Activated T-cell treated with anti-CD3 and anti-CD28 coated beads for 4 hours (primary cell): ENCODE results near the gene INSIG2.

Experiments used
- DNase-seq: peaks from one replicate; pipeline ENCODE4 v3.0.0-alpha.2; 2020

Gene INSIG2

DNA sequence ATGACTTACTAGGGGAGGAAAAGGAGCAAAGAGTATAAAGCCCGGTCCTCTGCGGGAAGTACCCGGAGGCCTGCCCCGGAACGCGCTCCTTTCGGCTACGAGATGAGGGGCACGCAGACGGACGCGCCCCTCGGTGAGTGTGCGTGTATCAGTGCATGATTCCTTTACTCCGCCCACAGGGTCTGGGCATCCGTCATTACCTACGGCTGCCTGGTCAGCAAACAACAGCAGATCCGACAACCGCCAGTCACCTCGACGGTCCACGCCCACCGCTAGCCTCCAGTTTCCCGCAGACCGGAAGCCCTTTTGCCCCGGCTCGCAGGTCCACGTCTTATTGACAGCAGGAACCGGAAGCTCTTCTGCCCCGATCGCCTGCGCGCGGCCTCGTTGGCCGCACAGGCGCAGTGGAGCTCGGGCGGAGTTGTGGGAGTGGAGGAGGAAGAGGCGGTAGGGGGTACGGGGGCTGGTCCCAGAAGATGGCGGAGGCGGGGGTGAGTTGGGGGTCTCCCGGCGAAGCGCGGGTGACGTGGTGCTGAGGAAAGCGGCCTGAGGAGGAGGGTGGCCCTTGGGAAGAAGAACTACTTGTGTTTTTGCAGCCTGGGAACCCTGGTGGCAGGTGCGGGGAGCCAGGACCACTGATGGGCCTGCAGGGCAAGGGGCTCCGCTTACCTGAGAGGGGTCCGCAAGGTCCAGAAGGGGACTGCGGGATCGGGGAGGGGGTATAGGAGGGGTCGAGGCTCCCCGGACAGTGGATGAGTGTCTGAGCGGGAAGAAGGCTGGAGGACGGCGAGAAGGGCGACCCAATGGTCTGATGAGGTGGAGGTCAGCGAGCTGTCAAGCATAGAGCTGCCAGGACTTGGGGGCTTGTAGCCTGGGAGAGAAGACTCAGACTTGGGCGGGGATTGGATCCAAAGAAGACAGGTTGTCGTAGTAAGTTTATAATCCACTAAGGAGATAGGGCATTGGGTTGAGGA is at the start of gene INSIG2:
Gene INSIG2, plus strand, starts transcription at position 421 of the 974 bp plus-strand sequence. CDS start 8,086 bp downstream, outside the sequence.
- peak; percentile 76 for DNase-seq

DNA sequence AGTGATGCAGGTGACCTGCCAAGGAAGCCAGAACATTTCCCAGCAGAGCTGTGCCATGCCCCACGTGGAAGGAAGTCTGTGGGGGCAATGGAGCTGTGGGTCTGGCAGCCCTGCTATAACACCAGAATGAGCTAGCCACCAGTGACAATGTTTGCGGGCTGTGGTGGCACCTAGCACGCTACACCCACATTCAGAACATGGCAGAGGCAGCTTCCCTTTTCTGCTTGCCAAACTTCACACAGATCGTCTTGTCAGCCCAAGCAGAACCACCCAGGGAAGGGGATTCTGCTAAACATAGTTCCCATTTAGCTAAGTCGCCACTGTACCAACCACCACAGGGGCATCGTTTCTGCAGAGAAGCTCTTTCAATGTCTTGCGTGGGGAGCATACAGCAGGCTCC is 47.4 kb upstream of the INSIG2 start:
- no peak for DNase-seq

DNA sequence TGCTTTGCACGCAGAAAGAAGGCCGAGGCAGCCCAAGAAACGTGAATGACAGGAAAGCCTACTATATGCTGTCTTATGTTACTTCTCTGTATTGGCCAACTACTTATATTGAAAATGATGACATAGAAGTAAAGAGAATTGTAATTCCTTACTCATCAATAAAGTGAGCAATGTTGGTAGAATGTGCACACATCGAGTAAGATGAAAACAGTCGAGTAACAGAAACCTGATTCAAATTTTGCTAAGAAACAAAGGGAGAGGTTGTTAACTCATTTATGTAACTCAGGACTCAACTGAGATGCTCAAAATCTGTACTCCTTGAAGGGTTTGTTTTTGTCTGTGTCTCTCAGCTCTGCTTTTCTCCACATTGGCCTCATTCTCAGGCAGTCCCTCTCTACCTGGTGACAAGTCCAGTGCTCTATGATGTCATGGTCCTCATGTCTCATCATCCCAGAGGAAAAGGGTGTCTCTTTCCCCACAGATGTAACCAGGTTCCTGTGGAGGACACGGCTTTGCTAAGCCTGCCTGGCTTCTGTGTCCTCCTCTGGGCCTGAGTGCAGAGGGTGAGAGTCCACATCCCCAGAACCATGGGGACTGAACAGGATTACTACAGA is 44.1 kb upstream of the INSIG2 start:
- no peak for DNase-seq

DNA sequence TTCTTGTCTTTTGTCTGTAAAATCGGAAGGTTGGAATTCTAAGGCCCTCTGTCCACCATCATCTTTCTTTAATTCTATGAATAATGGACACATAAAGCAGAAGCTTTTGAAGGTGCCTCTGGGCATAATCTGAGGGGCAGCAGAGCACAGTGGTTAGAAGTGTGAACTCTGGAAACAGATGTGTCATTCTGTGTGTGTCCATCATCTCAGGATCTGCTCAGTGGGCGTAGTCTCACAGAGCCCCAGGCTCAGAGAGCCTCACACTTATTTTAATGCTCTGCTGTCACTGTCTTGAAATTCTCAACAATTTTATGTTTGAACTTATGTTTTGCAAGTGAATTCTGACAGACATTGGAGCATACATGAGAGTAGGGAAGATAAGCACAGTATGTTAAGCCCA is 43.4 kb upstream of the INSIG2 start:
- no peak for DNase-seq

DNA sequence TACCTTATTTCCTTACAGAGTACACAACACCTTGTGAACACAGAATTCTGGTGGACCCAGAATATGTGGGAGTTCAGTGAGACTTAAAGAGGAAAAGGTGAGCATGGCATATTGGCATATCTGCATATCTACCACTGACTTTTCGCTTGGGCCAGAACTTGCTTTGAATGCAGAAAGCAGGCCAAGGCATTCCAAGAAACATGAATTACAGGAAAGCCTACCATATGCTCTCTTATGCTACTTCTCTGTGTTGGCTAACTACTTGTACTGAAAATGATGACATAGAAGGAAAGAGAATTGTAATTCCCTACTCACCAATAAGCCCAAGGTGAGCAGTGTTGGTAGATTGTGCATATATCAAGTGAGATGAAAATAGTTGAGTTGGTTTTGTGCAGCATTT is 43.0 kb upstream of the INSIG2 start:
- no peak for DNase-seq

DNA sequence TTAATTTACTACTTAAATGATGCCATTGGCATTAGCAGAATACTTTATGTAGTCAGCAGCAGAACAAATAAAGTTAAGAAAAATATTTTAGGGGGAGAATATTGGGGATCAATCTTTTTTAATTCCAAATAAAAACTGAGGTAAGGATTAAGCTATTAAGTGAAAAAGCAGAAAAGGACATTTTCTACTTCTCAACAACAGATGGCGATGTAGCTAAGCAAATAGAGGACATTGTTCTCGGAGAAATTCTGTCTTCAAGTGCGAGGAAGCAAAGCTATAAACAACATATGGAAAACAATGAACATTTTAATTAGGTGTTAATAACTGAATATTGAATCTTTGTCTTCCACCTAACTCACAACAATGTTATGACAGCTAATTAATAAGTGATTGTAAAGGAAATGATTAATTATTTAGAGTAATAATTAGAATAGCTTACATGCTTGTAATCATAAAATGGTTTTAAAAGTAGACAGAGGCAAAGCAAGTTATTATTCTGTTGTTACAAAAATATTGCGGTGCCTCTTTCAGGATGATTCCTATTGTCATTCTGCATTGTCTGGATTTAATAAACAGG is 41.5 kb upstream of the INSIG2 start:
- no peak for DNase-seq

DNA sequence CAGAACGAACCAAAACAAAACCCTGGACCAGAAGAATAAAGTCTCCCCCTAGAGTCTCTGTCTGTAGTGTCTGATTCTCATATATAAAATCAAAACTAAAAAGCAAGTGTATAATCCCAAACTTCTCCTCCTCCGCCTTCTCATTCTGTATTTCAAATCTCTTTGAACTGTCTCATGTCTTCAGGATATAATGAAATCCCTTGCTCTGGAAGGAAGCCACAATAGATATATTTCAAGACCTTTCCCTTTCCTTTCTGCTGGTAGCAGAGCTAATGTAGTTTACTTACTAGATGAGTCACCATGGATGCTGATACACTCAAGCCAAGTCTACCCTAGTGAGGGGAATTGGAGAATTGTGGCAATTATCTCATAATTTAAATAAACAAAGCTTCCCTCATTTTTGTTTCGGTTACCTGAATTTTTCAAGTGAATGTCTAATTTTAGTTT is 40.9 kb upstream of the INSIG2 start:
- no peak for DNase-seq

DNA sequence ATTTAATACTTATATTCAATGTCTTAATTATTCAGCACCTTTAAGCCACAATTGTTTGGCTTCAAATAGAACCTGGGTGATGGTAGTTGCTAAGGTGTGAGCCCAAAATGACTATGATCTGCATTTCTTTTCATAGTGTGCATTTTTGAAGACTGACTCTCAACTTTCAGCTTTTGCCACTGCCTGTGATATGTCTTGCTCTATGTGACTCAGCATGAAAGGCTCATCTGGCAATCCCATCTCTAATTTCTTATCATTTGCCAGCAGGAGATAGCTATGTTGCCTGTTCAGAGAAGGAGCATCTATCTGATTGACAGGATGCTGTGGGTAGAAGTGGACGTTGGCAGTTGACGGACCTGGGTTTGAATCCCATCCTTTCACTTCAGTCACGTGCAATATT is 39.9 kb upstream of the INSIG2 start:
- DNase-seq = no peak

DNA sequence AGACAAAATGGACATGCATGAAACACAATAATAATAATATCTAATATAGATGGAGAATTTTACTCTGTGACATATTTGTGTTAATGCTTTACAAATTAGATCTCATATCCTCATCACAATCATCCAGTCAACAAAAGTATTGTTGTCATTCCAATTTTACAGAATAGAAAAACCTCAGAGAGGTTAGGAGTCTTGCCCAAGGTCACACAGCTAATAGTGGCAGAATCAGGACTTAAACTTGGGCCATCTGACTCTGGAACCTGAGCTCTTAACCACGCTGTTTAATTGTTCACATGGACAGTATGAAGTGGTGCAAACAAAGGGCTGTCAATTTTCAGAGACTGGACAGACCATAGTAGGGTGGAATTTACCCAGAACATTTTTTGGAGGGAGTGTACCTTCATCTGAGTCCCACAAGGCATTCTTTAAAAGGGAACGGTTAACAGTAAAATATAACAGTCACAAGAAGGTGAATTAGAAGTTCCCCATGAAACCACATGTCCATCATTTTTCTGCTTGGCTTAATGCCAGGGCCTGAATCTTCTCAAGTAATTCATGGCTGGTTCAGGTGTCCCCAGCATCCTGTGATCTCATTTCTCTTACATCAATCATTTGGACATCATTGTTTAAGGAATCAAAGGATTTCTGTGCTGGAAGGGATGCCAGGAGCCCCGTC is 39.0 kb upstream of the INSIG2 start:
- DNase-seq = no peak

DNA sequence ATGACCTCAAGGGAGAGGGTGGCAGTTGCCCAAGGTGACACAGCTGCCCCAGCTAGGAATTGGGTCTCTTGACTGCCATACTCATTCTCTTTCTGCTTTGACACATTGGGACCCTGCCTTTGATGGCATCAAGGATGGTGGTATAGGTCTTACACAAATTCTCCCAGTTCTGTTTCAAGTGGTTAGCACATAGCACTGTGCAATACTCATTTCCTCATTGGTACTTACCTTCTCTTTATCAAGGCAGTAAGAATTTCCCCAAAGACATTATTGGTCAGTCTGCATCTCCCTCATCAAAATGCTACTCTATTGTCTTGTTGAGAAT is 38.5 kb upstream of the INSIG2 start:
- no peak for DNase-seq

DNA sequence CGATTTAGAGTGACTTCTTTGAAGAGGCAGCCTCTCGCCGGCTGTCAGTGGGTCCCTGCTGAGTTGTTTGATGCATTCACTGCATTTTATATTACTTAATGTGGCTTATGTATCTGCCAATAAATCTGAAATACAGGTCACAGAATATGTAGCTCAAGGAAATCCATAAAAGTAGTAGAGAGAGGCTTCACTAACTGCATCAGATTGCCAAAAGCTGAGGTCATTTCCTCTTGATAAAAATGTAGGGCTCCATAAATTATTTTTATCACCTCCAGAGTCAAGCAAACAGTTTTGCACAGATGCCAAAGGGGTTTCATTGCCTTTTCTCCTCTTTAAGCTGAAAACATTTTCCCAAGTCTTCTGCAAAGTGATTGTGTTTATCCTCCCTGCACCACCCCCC is 37.9 kb upstream of the INSIG2 start:
- no peak for DNase-seq

DNA sequence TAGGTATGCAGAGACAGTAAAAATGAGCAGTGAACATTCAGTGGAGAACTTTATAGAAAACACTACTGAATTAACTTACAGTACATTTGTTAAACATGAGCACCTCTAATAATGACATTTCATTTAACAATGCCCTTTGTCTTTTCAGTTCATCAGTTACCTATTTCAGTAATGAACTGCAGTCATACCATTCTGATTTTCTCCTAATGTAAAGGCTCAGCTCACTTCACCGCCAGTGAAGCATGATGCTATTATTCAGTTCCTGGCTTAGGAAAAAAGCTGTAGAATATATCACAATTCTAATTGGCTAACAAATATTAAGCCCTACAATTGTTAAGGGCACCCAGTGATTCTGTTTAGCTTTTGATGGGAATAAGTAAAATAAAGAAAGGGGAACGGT is 37.3 kb upstream of the INSIG2 start:
- no peak for DNase-seq

DNA sequence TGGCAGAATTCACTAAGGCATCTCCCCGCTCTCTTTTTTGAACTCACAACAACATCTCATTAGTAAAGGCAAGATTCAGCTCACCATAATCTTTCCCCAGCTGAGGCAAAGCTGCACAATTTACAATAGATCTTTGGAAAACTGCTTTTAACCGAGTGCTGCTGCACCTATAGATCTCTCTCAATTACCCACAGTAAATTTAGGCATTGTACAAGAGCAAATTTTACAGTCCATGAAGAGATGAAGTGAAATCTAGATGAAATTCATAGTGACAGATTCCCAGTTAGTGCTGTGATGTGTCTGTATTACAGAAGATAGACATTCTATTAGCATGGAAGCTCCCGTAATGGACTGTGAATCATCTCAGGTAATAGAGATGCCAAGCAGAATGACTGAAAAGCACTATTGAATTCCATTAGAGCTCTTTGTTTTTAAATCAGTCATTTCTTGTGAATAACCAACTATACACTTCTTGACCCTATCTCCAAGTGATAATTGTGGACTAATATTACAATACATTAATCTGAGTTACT is 36.4 kb upstream of the INSIG2 start:
- DNase-seq = no peak

DNA sequence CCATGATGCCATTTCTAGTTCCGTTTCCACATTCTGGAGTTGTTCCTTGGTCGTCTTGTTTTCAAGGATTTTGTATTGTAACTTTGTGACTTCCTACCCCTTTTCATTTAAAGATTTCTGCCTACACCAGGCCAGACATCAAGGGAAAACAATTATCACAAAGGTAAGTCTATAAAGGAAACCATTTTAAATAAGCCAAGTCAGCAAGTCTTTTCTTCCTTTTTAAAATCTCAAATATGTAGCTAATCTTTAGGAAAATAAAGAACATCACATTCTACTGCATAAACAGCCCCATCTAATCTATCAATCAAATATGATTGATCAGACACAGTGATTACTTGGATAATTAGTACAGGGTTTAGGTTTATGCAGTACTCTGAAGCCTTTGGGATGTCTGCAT is 35.8 kb upstream of the INSIG2 start:
- DNase-seq = no peak

DNA sequence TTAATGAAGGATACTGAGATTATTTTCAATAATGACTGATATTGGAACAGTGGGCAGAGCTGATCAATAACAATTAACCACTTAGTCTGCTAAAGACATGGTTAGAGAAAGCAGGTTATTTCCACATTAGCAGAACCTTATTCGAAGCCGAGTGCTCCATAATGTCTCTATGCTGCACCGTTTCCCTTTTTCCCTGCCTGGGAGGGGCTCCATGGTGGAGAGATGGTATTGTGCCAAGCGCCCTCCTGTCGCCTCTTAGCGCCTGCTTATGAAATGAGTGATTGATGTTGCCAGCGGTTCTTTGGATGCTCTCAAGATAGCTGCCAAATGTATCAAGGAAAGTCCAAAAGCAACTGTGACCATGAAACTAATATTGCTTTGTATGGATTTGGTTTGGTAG is 34.6 kb upstream of the INSIG2 start:
- DNase-seq = no peak

DNA sequence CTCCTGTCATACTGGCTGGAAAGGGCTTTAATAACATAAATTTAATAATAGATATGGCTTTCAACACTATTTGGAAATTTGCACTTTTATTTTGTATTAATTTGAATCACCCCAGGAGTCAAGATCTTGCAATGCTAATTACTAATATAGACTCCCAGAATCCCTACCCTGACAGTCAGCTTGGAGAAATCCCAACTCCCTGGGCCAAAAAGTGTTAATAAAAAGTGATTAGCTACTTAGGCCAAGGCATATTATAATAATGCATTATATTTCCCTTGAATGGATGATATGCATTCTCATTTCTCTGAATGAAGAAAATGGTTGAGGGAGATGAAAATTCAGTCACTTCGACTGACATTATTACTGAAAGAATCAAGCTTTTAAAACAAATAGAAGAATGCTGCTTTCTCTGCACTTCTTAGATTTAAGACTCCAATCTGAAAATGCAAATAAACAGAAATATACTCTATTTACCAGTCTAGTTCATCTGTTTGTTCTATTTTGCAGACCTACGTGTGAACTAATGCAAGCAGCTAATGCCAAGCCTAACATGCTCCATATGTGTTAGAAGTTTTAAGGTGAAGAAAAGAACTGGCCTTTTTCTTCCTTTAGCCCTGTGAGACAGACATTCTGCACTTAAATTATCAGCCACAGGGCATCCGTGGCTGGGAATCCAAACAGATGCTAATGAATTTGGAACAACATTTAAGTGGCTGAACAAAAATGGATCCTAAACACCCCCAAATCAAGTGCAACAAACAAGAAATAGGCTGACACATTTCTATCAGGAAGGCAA is 33.9 kb upstream of the INSIG2 start:
- DNase-seq = no peak

DNA sequence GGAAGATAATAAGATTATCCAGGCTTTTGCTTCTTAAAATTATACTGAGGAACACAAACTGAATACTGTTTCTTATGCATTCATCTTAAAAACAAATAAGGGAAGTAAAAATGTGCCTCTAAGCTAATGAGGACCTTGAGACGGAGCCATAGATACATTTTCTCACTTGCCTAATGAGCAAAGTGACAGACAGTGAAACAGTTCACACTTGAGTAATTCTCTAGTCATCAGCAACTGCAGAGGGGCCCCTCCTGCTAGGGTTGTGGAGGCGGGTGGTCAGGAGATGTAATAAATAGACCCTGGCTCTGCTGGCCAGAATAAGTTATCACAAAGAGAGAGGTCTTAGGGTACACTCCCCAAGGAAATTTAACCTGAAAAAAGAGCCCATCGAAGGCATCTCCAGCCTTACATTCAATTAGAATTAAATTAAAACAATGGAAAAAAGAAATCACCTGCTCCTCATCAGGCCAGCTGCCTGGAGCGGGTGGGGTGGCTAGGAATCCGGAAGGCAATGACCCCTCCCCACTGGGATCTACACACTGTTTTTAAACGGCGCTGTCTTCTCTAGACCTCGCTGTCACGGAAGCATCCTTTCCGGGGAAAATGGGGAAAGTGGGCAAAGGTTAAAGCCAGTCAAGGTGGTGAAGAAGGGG is 32.6 kb upstream of the INSIG2 start:
- DNase-seq = no peak

DNA sequence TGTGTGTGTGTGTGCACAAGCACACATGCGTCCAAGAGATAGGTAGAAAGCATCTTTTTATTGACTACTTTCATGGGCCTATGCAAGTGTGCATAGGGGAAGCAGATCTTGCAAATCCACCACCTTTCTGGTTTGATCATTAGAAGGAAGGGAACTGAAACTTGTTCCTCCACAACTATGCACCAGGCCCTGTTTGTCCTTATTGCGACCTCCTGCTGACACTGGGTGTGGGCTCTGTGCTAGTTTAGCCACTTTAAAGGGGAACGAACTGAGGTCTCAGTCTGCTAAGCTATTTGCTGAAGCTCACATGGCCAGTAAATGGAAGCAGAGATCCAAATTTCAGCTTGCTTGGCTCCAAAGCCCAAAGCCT is 32.1 kb upstream of the INSIG2 start:
- DNase-seq = no peak

DNA sequence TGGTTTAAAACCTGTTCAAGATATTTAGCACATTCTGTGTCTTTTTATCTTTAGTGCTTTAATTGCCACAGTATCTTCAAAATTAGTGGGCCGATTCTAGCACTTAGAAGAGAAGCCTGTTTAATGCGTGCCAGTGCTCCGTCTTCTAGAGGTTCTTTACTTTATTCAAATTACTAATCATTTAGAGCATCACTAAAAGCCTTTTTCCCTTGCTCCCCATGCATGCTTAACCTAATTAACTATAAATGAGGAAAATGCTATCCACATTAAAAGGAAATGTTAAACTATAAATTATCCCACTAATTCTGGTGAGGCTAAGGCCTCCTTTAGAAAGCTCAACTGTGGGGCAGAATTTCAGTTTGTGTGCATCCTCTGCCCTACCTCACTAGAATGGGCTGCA is 31.5 kb upstream of the INSIG2 start:
- no peak for DNase-seq

DNA sequence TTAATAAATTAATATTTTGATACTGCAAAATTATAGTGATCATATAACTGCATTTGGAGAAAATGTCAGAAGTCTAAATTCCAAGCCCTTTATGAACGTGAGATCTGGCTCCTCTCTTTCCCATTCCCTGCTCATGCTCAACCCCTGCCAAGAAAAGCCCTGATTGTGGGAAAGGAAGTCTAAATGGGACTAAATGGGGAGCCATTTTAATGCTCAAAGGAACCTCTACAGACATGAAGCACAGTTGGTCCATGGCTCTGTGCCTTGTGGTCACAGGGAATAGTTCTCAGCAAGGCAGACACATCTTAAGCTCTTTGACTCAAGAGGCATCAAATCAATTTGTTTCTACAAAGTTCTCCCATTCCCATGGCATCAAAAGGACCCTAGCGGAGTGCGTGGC is 29.3 kb upstream of the INSIG2 start:
- DNase-seq = no peak

DNA sequence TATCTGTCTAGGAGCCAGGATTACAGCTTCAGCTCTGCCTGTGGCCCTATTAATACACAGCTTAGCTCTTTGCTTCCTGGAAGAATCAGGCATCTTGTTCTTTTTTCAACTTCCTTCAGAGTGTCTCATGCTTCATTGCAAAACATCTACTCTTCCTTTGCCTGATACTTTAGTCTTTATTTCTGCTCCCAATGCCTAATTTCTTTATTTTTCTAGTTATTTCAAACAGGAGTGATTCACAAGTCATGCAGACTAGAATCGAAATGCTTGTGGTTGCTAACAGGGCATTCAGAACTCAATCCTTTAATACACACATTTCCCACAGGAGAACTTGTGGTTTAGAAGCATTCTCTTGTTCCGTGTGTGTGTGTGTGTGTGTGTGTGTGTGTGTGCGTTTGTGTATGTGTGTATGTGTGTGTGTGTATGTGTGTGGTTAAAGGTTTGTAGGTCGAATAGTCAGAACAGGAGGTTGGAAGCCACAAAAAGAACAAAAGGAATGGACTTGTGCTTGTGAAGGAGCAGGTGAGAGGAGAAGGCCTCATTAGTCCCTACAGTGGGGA is 28.3 kb upstream of the INSIG2 start:
- no peak for DNase-seq
